C4-2B (cell line): ENCODE results near the gene ATP8B4.

Experiments used
- CTCF ChIP-seq: fragments of 450-650 bp; conservative IDR thresholded peaks from 2 replicates; pipeline ENCODE4 v1.5.1; 2017; ENCODE audit warnings: mild to moderate bottlenecking
- ZFX ChIP-seq: fragments of 450-650 bp; IDR thresholded peaks from 2 replicates; pipeline ENCODE4 v1.6.1; 2017

- no peak for TF ChIP-seq CTCF
- no peak for TF ChIP-seq ZFX
Observed at GRCh38 chr15:49870472-49870871, 248.6 kb downstream of the ATP8B4 start.
